ENCODE data around the gene SPTSSB.

DNA sequence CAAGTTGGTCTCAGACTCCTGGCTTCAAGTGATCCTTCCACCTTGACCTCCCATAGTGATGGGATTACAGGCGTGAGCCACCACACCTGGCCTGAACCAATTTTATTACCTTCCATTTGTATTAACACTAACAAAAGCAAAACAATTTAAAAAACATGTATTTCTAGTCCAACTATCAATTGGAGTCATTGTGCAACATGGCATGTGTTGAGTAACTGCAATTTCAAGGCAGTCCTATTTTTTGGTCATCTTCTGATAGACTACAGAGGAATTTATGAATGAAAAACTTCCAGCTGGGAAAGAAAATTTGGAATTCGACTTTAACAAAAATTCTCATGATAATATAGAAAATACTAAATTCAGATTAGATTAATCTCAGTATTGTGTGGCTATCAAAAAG is 16.8 kb downstream of the SPTSSB start:
- TF ChIP-seq ELF4 (IDR thresholded peaks at IDR 0.05): no peak
- TF ChIP-seq FOXK2 (IDR thresholded peaks at IDR 0.05): no peak
- TF ChIP-seq ARNT (IDR thresholded peaks at IDR 0.05): no peak
- TF ChIP-seq FOXA1 (IDR thresholded peaks at IDR 0.05): no peak
- no peak for TF ChIP-seq ZNF384 (IDR thresholded peaks at IDR 0.05)
